GM10248 (cell line): ENCODE results near the gene DUOXA1.
"Not testable (repeated sequence)": the region's sequence is repeated elsewhere in the genome, so short reads cannot be mapped to it uniquely, and the experiment has no call there.

ENCODE experiments used
- CTCF ChIA-PET: fragments of 300-600 bp; sonication (Branson Sonifier 250); formaldehyde crosslinking; extraction: SDS; loops from one replicate; lab custom pipeline; 2021; ENCODE audit warnings: antibody characterized with exemption; lab: Yijun Ruan, JAX
- POLR2A ChIA-PET: fragments of 350-650 bp; sonication (Branson Sonifier 250); formaldehyde crosslinking; extraction: SDS; loops from one replicate; lab custom pipeline; 2020; ENCODE audit warnings: antibody characterized with exemption; lab: Yijun Ruan, JAX
- DNase-seq: peaks from one replicate; pipeline ENCODE4 v3.0.0; 2012; ENCODE audit errors: extremely low spot score
- CTCF ChIP-seq: IDR thresholded peaks from 2 replicates; pipeline ENCODE4 v1.5.1; 2012; ENCODE audit warnings: mild to moderate bottlenecking, low read depth; ENCODE audit errors: extremely low read depth, missing control alignments, control extremely low read depth

The DUOXA1 gene

DNA sequence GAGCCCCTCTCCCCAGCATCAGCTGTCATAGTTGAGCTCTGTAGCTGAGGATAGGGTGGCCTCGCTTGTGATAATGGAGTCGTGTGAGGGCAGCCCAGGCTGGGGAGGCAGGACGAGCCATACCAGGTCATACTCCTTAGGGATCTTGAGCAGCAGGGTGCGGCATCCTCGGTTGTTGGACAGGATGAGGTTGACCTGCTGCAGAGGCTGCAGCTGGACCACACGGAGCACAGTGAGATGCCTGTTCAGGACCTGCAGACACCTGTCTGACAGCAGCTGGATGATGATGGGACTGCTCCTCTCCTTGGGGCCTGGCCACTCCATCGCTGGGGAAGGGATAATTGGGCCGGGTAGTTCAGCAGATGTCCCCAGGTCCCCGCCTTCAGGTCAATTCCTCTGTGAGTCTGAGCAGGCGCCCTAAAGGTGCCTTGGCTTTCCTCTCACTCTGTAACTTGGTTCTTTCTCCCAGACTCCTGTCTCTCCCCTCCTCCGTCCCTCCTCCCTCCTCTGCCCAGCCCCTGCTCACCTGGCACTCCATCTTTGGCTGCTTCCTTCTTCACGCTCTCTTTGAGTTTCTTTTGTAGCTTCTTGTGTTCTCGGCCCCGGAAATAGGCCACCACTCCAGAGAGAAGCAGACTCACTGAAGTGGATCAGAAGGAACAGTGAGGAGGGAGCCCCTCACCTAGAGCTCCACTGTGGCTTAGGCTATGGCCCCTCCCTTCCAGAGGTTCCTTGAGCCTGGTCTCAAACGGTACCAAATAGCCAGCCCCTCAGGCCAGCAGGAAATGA, 23.5 kb downstream of the DUOXA1 start:
- DNase-seq = no peak
- ChIA-PET POLR2A (no interaction called here), CTCF (interaction anchor here (0.9 to 6.1 kb wide), 3 partner anchors 9 to 95 kb away, joined by 3 to 39 read pairs (median 9); partner anchors contain the start of gene DUOXA2)
- TF ChIP-seq CTCF = no peak

- POLR2A ChIA-PET = no interaction called here
- no peak for DNase-seq
- no peak for TF ChIP-seq CTCF
- CTCF ChIA-PET = interaction anchor here (2.6 to 6.1 kb wide), 2 partner anchors 10 to 13 kb away, joined by 9 to 39 read pairs; partner anchors contain the start of gene DUOXA2
Observed at GRCh38 chr15:45105586-45105985, 24.1 kb downstream of the DUOXA1 start.

DNA sequence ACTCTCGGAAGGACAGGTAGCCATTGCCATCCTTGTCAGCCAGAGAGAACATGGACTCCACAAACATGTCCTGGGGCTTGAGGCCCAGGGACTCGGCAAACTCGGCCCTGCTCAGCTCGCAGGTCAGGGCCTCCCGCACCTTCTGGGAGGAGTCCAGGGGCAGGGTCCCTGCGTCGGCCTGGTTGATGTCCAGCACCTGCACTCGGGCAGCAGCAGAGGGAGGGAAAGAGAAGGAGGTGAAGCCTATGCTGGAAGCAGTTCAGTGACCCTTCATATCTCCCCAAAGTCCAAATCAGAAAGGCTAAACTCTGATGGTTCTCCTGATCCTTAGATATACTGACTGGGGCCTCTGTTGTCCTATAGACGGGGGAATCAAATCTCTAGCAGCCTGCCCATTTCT, 25.5 kb downstream of the DUOXA1 start:
- POLR2A ChIA-PET, DNase-seq: not testable (repeated sequence)
- CTCF ChIA-PET = interaction anchor here (3.1 kb wide), 1 partner anchor 14 kb away, joined by 14 read pairs; no protein-coding TSS in a partner anchor

GRCh38 chr15:45102226-45102625, 27.5 kb downstream of the DUOXA1 start:
- ChIA-PET POLR2A (no interaction called here), CTCF (interaction anchor here (1.8 to 3.1 kb wide), 2 partner anchors 10 to 16 kb away, joined by 7 to 14 read pairs; no protein-coding TSS in a partner anchor)
- DNase-seq = no peak
- TF ChIP-seq CTCF = no peak

DNA sequence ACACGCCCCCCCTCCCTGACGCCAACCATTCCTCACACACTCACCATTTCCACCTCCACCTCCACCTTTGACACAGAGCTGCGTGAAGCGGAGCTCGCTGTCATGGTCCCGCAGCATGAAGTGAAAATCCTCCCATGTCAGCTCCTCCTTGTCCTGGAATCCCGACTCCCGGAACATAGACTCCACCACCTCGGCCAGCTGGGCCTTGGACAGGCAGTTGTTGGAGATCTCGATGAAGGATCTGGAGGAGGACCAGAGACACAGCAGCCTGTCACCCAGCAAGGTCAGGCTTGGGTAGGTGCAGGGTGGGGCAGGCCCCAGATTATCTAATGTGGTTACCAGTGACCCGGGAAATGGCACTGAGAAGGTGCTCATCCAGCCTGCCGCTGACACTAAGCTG, 27.9 kb downstream of the DUOXA1 start:
- ChIA-PET CTCF (interaction anchor here (1.8 to 3.1 kb wide), 2 partner anchors 11 to 16 kb away, joined by 7 to 14 read pairs; no protein-coding TSS in a partner anchor), POLR2A (no interaction called here)
- no peak for DNase-seq
- no peak for TF ChIP-seq CTCF

DNA sequence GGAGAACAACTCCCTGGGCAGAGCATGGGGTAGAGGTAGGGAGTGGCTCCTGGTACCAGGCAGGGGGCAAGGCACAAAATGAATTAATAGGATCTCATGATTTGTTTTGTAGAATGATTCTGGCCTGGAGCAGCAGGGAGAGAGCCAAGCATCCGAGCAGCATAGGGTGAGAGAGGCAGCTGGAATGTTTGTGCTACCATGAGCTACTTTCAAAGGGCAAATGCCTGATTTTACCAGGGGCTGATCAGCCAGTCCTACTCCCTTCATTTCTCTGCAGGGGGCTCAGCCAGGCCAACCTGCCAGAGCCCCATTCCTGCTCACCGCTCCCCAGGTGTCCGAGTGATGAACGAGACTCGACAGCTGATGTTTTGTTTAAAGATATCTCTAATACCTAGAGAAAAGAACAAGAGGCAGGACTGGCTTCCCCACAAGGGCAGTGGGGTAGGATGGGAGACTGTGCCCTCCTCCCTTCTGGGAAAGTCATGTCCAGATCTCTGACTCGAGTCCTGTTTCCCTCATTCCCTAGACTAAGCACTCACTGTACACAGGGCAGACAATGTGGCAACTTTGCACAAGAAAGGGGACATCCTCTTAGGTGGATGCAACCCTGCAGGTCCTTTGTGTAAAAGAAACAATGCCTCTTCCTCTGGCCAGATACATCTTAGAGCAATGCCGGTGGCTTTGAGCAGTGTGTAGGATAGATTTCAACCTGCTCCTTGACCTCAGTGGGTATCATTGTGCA, 28.6 kb downstream of the DUOXA1 start:
- CTCF ChIA-PET = interaction anchor here (0.8 to 3.1 kb wide), 3 partner anchors 12 to 25 kb away, joined by 3 to 14 read pairs (median 7); no protein-coding TSS in a partner anchor
- POLR2A ChIA-PET = no interaction called here
- TF ChIP-seq CTCF = no peak
- no peak for DNase-seq
